Fibroblast of the aortic adventitia (primary cell): Measurements from ENCODE around the gene PHETA2. TPM values are rescaled to one million over a fixed set of nuclear protein-coding genes. Genes with fewer than 3 reads are reported as not detected.
"Not testable (repeated sequence)": the region's sequence is repeated elsewhere in the genome, so short reads cannot be mapped to it uniquely, and the experiment has no call there.

ENCODE experiments used
- DNase-seq: peaks from one replicate; pipeline ENCODE4 v3.0.0-alpha.2; 2010; ENCODE audit warnings: low read depth
- H3K4me3 ChIP-seq: 2 replicates; pipeline ENCODE4 v1.5.1; 2011; ENCODE audit warnings: low read depth, mild to moderate bottlenecking, control low read depth, low read length, moderate library complexity
- CTCF ChIP-seq: IDR thresholded peaks from 2 replicates; pipeline ENCODE4 v1.5.1; 2011; ENCODE audit warnings: mild to moderate bottlenecking, low read length, control low read depth, inconsistent platforms; ENCODE audit not compliant: insufficient read depth
- small RNA-seq: library from RNA; depleted of rRNA; stranded (forward); fragments of <200 nt; gene quantifications from one replicate; pipeline ENCODE3, GENCODE V24; 2012
- total RNA-seq: library from RNA; depleted of rRNA; stranded (reverse); fragments of >200 nt; gene quantifications from 2 replicates; pipeline ENCODE4 v1.2.3, GENCODE V29; 2012; ENCODE audit warnings: low replicate concordance

PHETA2 gene
- total RNA-seq, 1 donor: 18.1 TPM

GRCh38 chr22:42127606-42128005, 53.6 kb downstream of the PHETA2 start:
- H3K4me3 ChIP-seq: no peak overlapping the region
- no peak for DNase-seq
- TF ChIP-seq CTCF: no peak

GRCh38 chr22:42128007-42128406, 54.0 kb downstream of the PHETA2 start:
- DNase-seq, H3K4me3 ChIP-seq: not testable (repeated sequence)

Small RNA genes lying within 50 kb of the gene (small RNA-seq; reads per million reads assigned to genes)
- gene SNORD13P1: 0.25 reads per million

Other genes starting within 250 kb of the PHETA2 start
- 52.8 and 112 TPM in 2 replicates for gene SREBF2, start 241.1 kb upstream of the PHETA2 start, total RNA-seq
- gene SHISA8, start 159.2 kb upstream of the PHETA2 start, total RNA-seq: not detected in 2 replicates
- 0.08 and 0.18 TPM in 2 replicates for gene TNFRSF13C, start 147.4 kb upstream of the PHETA2 start, total RNA-seq
- gene CENPM, start 127.1 kb upstream of the PHETA2 start, total RNA-seq: 1.1 and 16.9 TPM in 2 replicates
- gene SEPTIN3, start 104.8 kb upstream of the PHETA2 start, total RNA-seq: 0.65 TPM in 1 of 2 replicates, not detected in the other
- gene WBP2NL, start 75.5 kb upstream of the PHETA2 start, total RNA-seq: 0.18 and 1.6 TPM in 2 replicates
- gene NAGA, start 3.4 kb upstream of the PHETA2 start, total RNA-seq: 14.8 and 39.5 TPM in 2 replicates
- gene SMDT1, start 5.5 kb downstream of the PHETA2 start, total RNA-seq: 8.0 and 10.2 TPM in 2 replicates
- 51.2 and 66.8 TPM in 2 replicates for gene NDUFA6, start 16.5 kb downstream of the PHETA2 start, total RNA-seq
- not detected in 2 replicates for gene CYP2D6, start 56.6 kb downstream of the PHETA2 start, total RNA-seq
- 15.1 and 27.4 TPM in 2 replicates for gene TCF20, start 196.4 kb downstream of the PHETA2 start, total RNA-seq